ENCODE data around the gene AMY1B. TPM values are rescaled to one million over a fixed set of nuclear protein-coding genes. Genes with fewer than 3 reads are reported as not detected.
"Not testable (repeated sequence)": the region's sequence is repeated elsewhere in the genome, so short reads cannot be mapped to it uniquely, and the experiment has no call there.

Gene AMY1B
- polyA plus RNA-seq, 4 donors = not detected

DNA sequence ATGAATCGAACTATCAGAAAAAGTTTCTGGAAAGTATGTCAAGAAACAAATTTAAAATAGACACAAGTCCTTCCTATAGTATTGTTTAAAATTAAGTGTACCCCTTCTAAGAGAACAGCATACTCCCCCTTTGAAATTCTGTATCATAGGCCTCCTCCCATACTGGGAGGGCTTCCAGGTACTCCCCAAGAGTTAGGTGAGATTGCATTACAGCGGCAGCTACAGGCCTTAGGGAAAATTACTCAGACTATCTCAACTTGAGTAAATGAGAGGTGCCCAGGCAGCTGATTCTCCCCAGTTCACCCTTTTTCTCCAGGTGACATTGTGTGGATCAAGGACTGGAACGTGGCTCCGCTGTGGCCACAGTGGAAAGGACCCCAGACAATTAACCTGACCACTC is 5.2 kb upstream of the AMY1B start:
- FAIRE-seq; H3K27me3 ChIP-seq (ENCODE audit: control insufficient read depth in 3 of 3, insufficient read depth in 3 of 3, low read length in 3 of 3); H3K4me3 ChIP-seq (ENCODE audit: low read depth in 1 of 3, low read length in 3 of 3); H3K36me3 ChIP-seq (ENCODE audit: control insufficient read depth in 3 of 3, insufficient read depth in 2 of 3, low read depth in 1 of 3, low read length in 3 of 3); H3K9me3 ChIP-seq (ENCODE audit: control insufficient read depth in 2 of 2, insufficient read depth in 1 of 2, low read depth in 1 of 2, low read length in 1 of 2); H3K27ac ChIP-seq (ENCODE audit: low read depth in 1 of 3, low read length in 2 of 3); DNase-seq; H3K4me1 ChIP-seq (ENCODE audit: control insufficient read depth in 3 of 3, insufficient read depth in 2 of 3, low read depth in 1 of 3, low read length in 2 of 3): not testable (repeated sequence)
- no CpG with 5 or more reads among the region's 4 CpGs for WGBS, 3 donors

DNA sequence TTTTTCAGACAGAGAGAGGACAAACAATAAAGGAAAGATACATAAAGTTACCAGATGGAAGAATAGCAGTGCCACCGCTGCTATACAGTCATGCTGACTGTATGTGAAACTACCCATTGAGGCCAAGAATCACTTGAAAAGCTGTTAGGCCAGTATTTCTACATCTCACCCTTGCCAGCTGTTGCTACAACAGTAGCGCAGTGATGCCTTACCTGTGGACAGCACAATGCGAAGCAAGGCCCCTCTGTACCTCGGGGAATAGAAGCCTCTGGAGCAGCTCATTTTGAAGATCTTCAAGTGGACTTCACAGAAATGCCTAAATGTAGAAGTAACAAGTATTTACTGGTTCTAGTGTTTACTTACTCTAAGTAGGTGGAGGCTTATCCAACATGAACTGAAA is 4.7 kb upstream of the AMY1B start:
- FAIRE-seq; H3K9me3 ChIP-seq (ENCODE audit: control insufficient read depth in 2 of 2, insufficient read depth in 1 of 2, low read depth in 1 of 2, low read length in 1 of 2); H3K4me1 ChIP-seq (ENCODE audit: control insufficient read depth in 3 of 3, insufficient read depth in 2 of 3, low read depth in 1 of 3, low read length in 2 of 3); H3K27me3 ChIP-seq (ENCODE audit: control insufficient read depth in 3 of 3, insufficient read depth in 3 of 3, low read length in 3 of 3); DNase-seq; H3K4me3 ChIP-seq (ENCODE audit: low read depth in 1 of 3, low read length in 3 of 3); H3K27ac ChIP-seq (ENCODE audit: low read depth in 1 of 3, low read length in 2 of 3); H3K36me3 ChIP-seq (ENCODE audit: control insufficient read depth in 3 of 3, insufficient read depth in 2 of 3, low read depth in 1 of 3, low read length in 3 of 3): not testable (repeated sequence)
- WGBS, 3 donors = no CpG with 5 or more reads among the region's 4 CpGs

DNA sequence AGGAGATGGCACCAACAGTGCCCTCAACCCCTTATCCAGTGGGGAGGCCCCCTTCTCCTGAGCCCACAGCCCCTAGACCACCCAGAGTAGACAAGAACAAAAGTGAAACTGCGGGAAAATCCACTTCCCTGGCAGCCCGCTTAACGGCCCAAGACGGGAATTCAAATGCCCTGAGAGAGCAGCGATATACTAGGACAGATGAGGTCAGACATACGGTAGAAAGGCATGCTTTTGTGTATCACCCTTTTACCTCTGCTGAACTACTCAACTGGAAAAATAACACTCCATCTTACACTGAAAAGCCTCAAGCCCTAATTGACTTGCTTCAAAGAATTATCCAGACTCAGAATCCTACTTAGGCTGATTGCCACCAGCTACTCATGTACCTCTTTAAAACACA is 1.4 kb upstream of the AMY1B start:
- not testable (repeated sequence) for H3K4me1 ChIP-seq (ENCODE audit: control insufficient read depth in 3 of 3, insufficient read depth in 2 of 3, low read depth in 1 of 3, low read length in 2 of 3); FAIRE-seq; H3K27ac ChIP-seq (ENCODE audit: low read depth in 1 of 3, low read length in 2 of 3); H3K36me3 ChIP-seq (ENCODE audit: control insufficient read depth in 3 of 3, insufficient read depth in 2 of 3, low read depth in 1 of 3, low read length in 3 of 3); H3K27me3 ChIP-seq (ENCODE audit: control insufficient read depth in 3 of 3, insufficient read depth in 3 of 3, low read length in 3 of 3); H3K4me3 ChIP-seq (ENCODE audit: low read depth in 1 of 3, low read length in 3 of 3); DNase-seq; H3K9me3 ChIP-seq (ENCODE audit: control insufficient read depth in 2 of 2, insufficient read depth in 1 of 2, low read depth in 1 of 2, low read length in 1 of 2)
- WGBS, 3 donors = no CpG with 5 or more reads among the region's 6 CpGs

DNA sequence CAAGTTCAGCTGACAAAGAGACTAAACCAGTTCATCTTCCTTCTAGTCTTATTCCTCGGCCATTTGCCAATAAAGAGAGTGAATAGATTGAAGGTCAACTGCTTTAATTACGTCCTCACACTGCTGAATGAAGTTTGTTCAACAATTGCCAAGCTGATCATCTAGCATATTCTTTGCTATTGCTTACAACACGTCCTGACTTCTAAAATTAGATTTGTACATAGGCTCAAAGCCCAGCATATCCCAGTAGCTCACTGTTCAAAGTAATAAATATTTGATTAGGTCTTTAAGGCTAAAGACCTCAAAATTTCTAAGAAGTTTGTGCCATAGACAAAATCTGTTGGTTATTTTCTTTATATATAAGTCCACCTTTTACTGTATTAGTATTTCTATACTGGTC is 19.7 kb downstream of the AMY1B start:
- not testable (repeated sequence) for DNase-seq; FAIRE-seq; H3K4me3 ChIP-seq (ENCODE audit: low read depth in 1 of 3, low read length in 3 of 3); H3K9me3 ChIP-seq (ENCODE audit: control insufficient read depth in 2 of 2, insufficient read depth in 1 of 2, low read depth in 1 of 2, low read length in 1 of 2); H3K27ac ChIP-seq (ENCODE audit: low read depth in 1 of 3, low read length in 2 of 3); H3K4me1 ChIP-seq (ENCODE audit: control insufficient read depth in 3 of 3, insufficient read depth in 2 of 3, low read depth in 1 of 3, low read length in 2 of 3); H3K36me3 ChIP-seq (ENCODE audit: control insufficient read depth in 3 of 3, insufficient read depth in 2 of 3, low read depth in 1 of 3, low read length in 3 of 3); H3K27me3 ChIP-seq (ENCODE audit: control insufficient read depth in 3 of 3, insufficient read depth in 3 of 3, low read length in 3 of 3)
- WGBS, 3 donors = no CpG with 5 or more reads among the region's 3 CpGs

DNA sequence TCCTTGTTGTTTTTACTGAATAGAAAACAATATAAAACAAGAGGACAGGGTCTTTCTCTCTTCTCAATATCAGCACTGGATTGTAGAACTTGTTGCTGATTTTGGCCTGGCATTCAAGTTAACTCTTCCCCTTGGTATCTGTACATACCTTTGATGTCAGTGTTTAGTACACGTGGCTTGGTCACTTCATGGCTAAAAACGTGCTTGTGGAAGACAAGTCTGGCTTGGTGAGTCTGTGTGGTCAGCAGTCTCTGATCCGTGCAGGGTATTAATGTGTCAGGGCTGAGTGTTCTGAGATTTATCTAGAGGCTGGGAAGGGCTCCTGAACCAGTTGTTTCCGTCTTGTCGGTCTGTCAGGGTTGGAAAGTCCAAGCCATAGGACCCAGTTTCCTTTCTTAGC is 40.5 kb downstream of the AMY1B start, which contains the start of gene AMY1A:
Gene AMY1A (plus strand): TSS at position 301 of the 400 bp plus-strand sequence. CDS start 571 bp downstream, outside the sequence.
- no CpG with 5 or more reads among the region's 5 CpGs for WGBS, 3 donors
- not testable (repeated sequence) for FAIRE-seq, DNase-seq

DNA sequence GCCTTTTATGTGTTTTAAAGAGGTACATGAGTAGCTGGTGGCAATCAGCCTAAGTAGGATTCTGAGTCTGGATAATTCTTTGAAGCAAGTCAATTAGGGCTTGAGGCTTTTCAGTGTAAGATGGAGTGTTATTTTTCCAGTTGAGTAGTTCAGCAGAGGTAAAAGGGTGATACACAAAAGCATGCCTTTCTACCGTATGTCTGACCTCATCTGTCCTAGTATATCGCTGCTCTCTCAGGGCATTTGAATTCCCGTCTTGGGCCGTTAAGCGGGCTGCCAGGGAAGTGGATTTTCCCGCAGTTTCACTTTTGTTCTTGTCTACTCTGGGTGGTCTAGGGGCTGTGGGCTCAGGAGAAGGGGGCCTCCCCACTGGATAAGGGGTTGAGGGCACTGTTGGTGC is 41.9 kb downstream of the AMY1B start:
- H3K36me3 ChIP-seq (ENCODE audit: control insufficient read depth in 3 of 3, insufficient read depth in 2 of 3, low read depth in 1 of 3, low read length in 3 of 3); H3K27ac ChIP-seq (ENCODE audit: low read depth in 1 of 3, low read length in 2 of 3); FAIRE-seq; DNase-seq; H3K4me3 ChIP-seq (ENCODE audit: low read depth in 1 of 3, low read length in 3 of 3); H3K9me3 ChIP-seq (ENCODE audit: control insufficient read depth in 2 of 2, insufficient read depth in 1 of 2, low read depth in 1 of 2, low read length in 1 of 2); H3K27me3 ChIP-seq (ENCODE audit: control insufficient read depth in 3 of 3, insufficient read depth in 3 of 3, low read length in 3 of 3); H3K4me1 ChIP-seq (ENCODE audit: control insufficient read depth in 3 of 3, insufficient read depth in 2 of 3, low read depth in 1 of 3, low read length in 2 of 3): not testable (repeated sequence)
- WGBS, 3 donors = no CpG with 5 or more reads among the region's 6 CpGs

More for the DNA sequence above, 40.5 kb downstream of the AMY1B start, which contains the start of gene AMY1A:
- H3K27me3 ChIP-seq (ENCODE audit: control insufficient read depth in 3 of 3, insufficient read depth in 3 of 3, low read length in 3 of 3); H3K36me3 ChIP-seq (ENCODE audit: control insufficient read depth in 3 of 3, insufficient read depth in 2 of 3, low read depth in 1 of 3, low read length in 3 of 3); H3K4me3 ChIP-seq (ENCODE audit: low read depth in 1 of 3, low read length in 3 of 3); H3K9me3 ChIP-seq (ENCODE audit: control insufficient read depth in 2 of 2, insufficient read depth in 1 of 2, low read depth in 1 of 2, low read length in 1 of 2); H3K4me1 ChIP-seq (ENCODE audit: control insufficient read depth in 3 of 3, insufficient read depth in 2 of 3, low read depth in 1 of 3, low read length in 2 of 3); H3K27ac ChIP-seq (ENCODE audit: low read depth in 1 of 3, low read length in 2 of 3): not testable (repeated sequence)

DNA sequence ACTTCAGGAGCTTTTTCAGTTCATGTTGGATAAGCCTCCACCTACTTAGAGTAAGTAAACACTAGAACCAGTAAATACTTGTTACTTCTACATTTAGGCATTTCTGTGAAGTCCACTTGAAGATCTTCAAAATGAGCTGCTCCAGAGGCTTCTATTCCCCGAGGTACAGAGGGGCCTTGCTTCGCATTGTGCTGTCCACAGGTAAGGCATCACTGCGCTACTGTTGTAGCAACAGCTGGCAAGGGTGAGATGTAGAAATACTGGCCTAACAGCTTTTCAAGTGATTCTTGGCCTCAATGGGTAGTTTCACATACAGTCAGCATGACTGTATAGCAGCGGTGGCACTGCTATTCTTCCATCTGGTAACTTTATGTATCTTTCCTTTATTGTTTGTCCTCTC is 45.1 kb downstream of the AMY1B start:
- no CpG with 5 or more reads among the region's 4 CpGs for WGBS, 3 donors
- H3K9me3 ChIP-seq (ENCODE audit: control insufficient read depth in 2 of 2, insufficient read depth in 1 of 2, low read depth in 1 of 2, low read length in 1 of 2); H3K27ac ChIP-seq (ENCODE audit: low read depth in 1 of 3, low read length in 2 of 3); H3K36me3 ChIP-seq (ENCODE audit: control insufficient read depth in 3 of 3, insufficient read depth in 2 of 3, low read depth in 1 of 3, low read length in 3 of 3); H3K4me3 ChIP-seq (ENCODE audit: low read depth in 1 of 3, low read length in 3 of 3); DNase-seq; FAIRE-seq; H3K4me1 ChIP-seq (ENCODE audit: control insufficient read depth in 3 of 3, insufficient read depth in 2 of 3, low read depth in 1 of 3, low read length in 2 of 3); H3K27me3 ChIP-seq (ENCODE audit: control insufficient read depth in 3 of 3, insufficient read depth in 3 of 3, low read length in 3 of 3): not testable (repeated sequence)

DNA sequence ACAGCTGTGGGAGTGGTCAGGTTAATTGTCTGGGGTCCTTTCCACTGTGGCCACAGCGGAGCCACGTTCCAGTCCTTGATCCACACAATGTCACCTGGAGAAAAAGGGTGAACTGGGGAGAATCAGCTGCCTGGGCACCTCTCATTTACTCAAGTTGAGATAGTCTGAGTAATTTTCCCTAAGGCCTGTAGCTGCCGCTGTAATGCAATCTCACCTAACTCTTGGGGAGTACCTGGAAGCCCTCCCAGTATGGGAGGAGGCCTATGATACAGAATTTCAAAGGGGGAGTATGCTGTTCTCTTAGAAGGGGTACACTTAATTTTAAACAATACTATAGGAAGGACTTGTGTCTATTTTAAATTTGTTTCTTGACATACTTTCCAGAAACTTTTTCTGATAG is 45.7 kb downstream of the AMY1B start:
- FAIRE-seq; DNase-seq; H3K36me3 ChIP-seq (ENCODE audit: control insufficient read depth in 3 of 3, insufficient read depth in 2 of 3, low read depth in 1 of 3, low read length in 3 of 3); H3K27ac ChIP-seq (ENCODE audit: low read depth in 1 of 3, low read length in 2 of 3); H3K9me3 ChIP-seq (ENCODE audit: control insufficient read depth in 2 of 2, insufficient read depth in 1 of 2, low read depth in 1 of 2, low read length in 1 of 2); H3K4me3 ChIP-seq (ENCODE audit: low read depth in 1 of 3, low read length in 3 of 3); H3K4me1 ChIP-seq (ENCODE audit: control insufficient read depth in 3 of 3, insufficient read depth in 2 of 3, low read depth in 1 of 3, low read length in 2 of 3); H3K27me3 ChIP-seq (ENCODE audit: control insufficient read depth in 3 of 3, insufficient read depth in 3 of 3, low read length in 3 of 3): not testable (repeated sequence)
- WGBS, 3 donors = no CpG with 5 or more reads among the region's 3 CpGs

DNA sequence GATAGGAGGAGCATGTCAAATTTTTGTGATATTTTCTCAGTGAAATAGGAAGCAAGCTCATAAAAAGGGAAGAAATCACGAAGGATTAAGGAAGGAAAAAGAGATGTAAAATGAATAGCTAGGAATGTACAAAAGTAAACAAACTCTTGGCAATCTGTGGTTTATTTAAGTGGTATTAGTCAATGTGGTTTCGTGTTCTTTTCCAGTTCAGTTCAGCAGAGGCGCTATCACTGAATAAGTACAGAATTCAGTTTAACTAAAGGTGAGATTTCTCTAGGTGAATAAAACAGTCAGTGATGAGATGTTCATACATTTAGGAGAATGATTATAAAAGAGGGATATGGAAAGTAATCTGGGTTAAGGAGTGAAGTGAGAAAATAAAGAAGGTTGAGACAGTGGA is 52.1 kb downstream of the AMY1B start:
- H3K27ac ChIP-seq (ENCODE audit: low read depth in 1 of 3, low read length in 2 of 3); H3K4me3 ChIP-seq (ENCODE audit: low read depth in 1 of 3, low read length in 3 of 3); H3K27me3 ChIP-seq (ENCODE audit: control insufficient read depth in 3 of 3, insufficient read depth in 3 of 3, low read length in 3 of 3); DNase-seq; H3K36me3 ChIP-seq (ENCODE audit: control insufficient read depth in 3 of 3, insufficient read depth in 2 of 3, low read depth in 1 of 3, low read length in 3 of 3); H3K4me1 ChIP-seq (ENCODE audit: control insufficient read depth in 3 of 3, insufficient read depth in 2 of 3, low read depth in 1 of 3, low read length in 2 of 3); H3K9me3 ChIP-seq (ENCODE audit: control insufficient read depth in 2 of 2, insufficient read depth in 1 of 2, low read depth in 1 of 2, low read length in 1 of 2): not testable (repeated sequence)
- whole genome bisulfite sequencing, 3 donors = no CpG with 5 or more reads among the region's 3 CpGs
- FAIRE-seq = peak; percentile 81
